HG03342 (cell line): Measurements from ENCODE around the gene RNF144A.
A peak's percentile ranks its signal among the peaks of the same experiment; 100 is the strongest.

Experiments
- ATAC-seq: cut with Tn5 transposase; IDR thresholded peaks from one replicate; pipeline ENCODE4 v1.9.1; 2021; ENCODE audit warnings: mild to moderate bottlenecking, moderate library complexity; ENCODE audit not compliant: unreplicated experiment

Gene RNF144A

DNA sequence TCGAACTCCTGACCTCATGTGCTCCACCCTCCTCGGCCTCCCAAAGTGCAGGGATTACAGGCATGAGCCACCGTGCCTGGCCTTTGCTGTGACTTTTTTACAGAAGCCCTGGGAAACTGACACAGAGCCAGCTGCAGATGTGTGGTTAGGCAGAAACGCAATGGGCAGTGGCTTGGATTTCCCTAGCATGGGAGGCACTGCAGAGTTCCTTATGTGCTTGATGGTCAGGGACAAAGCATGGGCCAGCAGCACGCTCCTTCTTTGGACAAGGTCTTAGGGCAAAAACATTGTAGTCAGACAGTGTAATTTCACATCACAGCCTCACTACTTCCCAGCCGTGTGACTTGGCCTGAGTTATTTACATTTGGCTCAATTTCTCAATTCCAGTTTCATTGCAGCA, 153.9 kb downstream of the RNF144A start:
- no peak for ATAC-seq

DNA sequence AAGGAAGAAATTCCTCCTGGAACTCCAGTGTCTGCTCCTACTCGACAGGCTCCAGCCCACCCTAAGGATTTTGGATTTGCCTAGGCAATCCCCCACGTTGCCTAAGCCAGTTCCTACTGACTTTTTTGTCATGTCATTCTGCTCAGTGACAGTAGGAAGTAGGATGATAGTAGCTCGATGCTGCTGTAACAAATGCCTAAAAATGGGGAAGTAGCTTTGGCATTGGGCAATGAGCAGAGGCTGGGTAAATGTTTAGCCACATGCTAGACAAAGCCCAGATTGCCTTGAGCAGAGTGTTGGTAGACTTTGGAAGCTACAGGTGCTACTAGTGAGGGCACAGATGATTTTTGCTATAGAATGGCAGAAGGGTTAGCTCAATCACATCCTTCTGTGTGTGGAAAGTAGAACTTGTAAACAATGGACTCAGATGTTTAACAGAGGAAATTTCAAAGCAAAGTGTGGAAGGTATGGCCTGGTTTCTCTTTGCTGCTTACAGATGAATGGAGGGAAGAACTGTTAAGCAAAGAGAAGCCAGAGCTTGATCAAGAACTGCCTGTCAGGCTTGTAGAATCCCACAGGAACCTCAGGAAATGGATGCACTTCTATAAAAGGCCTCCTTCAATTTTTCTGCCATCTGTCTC, 154.8 kb downstream of the RNF144A start:
- ATAC-seq = peak; percentile 78

DNA sequence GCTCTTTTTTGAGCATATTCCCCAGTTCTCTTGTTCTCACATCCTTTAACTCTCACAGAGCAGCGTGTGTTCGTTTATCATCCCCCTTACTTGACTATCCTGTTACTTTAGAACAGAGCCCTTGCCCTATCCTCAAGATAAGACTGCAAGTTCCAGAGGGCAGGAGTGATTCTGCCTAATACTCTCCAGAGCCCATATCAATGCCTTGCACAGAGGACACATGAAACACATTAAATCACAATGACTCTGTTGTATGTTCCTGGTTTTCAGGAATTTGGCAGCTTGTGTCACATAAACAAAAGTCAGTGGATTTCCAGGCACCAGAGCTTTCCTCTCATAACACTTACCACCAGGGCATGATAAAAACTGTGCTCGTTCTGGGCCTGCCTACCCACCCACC, 156.7 kb downstream of the RNF144A start:
- ATAC-seq = no peak

DNA sequence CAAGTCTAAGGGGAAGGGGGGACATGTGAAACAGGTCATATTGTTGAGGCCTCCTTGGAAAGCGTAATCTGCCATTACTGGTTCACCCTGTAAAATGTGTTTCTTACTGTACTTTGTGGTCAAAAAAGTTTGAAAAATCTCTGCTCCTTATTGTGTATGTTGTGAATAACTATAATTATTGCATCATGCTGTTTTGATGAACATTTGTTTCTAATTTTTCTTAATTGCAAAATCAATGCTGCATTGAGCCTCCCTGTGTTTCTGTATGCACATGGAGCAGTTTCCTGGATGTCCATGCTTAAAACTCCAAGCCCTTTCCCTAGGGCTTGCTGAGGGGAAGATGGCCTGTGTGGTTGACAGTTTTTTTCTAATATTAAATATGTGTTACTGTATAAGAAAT, 158.6 kb downstream of the RNF144A start:
- no peak for ATAC-seq

DNA sequence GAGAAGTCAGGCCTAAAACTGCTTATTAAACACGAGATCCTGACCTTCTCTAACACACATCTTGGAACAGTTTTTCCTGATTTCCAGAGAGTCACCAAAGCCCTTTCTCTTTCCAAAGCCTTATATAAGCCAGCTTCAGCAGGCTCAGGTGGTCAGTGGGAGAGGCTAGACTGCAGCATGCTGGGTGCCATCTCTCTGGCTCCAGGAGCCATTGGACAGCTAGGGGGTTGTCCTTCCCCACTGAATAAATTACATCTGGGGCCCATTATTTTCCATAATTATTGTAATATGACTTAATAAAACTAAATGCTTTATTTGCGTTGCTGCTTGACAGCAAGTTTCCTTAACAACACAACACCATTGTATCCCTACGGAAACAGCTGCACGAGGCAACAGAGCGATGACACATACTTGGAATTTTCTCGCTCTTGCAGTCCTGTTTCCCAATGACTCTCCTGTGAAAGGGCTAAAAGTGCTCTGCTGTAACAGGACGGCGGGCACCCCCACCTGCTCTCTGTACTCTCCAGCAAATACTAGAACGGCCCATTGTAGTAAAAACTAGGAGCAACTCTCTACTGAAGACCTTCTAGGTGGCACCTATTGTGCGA, 160.6 kb downstream of the RNF144A start:
- no peak for ATAC-seq

DNA sequence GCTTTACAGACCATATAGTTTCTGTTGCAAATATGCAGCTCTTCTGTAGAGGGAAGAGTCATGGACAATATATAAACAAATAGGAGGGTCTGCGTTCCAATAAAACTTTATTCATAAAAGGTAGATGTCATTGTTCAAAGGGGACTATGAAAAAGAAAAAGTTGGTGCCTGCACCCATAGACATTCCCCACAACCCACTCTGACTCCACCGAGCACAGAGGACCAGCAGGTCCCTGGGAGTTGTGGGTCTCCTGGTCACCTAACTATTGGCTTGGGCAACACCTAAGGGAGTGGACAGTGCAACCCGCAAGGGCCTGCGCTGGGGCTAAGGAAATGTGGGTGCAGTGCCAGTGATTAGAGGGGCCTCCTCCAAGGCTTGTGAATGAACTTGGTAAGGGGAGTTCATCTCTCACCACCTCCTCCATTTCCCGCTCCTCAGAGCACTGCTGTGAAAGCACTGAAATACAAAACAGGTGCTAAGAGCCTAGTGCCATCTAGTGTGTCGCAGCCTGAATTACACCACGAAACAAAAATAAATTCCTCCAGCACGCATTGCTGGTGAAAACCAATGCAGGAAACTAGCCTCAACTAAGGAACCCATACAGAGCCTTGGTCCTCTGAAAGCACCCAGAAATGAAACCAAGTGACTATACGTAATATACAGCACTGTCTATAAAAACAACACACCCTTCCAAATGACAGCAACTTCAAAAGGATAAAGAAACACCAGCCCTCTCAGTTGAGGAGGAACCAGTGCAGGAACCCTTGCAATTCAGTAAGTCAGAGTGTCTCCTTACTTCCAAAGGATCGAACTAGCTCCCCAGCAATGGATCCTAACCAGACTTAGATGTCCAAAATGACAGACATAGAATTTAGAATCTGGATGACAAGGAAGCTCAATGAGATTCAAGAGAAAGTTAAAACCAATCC, 166.6 kb downstream of the RNF144A start:
- ATAC-seq = peak; percentile 82

DNA sequence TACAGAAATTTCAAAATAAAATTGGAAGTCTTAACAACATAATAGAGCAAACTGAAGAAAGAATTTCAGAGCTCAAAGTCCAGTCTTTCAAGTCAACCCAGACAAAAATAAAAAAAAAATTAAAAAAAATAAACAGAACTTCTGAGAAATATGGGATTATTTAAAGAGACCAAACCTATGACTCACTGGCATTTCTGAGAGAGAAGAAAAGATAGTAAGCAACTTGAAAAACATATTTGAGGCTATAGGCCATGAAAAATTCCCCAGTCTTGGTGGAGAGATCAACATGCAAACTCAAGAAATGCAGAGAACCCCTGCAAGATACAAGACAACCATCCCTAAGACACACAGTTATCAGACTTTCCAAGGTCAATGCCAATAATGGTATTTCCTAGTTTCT, 167.4 kb downstream of the RNF144A start:
- ATAC-seq = no peak

DNA sequence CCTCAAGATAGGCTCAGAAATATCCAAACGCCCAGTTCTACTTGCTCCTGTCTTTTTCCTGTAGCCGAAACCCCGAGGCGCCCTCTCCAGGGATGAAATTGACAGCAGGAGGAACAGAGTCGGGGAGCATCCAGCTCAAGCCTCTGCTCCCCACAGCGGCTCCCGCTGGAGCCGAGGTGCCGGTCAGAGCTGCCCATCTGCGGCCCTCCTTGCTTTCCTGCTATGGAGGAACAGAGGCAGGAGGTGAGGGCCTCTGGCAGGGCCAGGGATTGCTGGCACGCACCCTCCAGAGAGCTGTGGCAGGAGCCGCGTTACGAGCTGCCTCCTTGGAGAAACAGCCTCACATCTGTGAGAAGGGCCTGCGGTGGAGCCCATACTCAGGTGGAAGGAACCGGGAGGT, 172.1 kb downstream of the RNF144A start:
- ATAC-seq = no peak

DNA sequence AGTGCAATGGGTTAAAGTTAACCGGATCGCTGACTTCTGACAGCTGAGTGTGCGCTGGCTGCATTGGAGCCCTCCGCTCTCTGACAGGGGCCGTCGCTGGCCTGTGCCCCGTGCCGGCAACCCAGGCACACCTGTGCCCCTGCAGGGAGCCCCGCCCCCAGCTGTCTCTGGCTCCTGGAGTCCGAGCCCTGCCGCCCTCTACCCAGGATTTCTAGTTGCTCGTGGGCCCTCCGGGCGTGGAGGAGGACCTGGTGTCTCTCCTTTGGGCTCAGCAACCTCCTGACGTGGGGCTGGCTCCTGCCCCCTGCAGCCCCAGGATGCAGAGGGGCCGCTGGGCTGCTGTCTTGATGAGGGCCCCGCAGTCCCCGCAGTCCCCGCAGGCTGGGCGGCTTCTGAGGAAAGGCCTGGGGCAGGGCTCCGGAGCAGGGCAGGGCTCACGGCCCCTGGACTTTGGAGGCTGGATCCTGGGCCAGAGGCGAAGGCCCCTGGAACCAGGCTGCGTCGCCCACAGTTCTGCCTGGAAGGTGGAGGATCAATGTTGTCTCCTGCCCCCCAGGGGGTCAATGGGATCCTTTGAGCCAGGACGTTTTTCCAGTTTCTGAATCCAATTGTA, 172.8 kb downstream of the RNF144A start:
- ATAC-seq = no peak

DNA sequence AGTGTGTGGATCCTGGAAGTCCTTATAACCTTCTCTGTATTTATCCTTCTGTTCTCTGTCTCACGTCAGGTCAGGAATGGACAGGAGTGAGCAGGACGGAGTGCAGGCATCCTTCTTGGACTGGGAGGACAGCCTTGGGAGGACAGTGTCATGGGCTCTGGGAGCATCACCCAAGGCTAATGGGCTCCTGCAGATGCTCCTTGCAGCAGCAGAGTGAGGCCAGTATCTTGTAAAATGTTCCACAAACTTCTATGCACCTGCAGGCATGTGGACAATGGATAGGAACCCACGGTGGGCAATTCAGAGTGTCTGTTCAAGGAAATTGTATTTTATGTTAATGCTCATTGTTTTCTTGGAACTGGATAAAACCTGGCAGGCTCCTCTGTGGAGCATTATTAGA, 176.2 kb downstream of the RNF144A start:
- no peak for ATAC-seq
